Uterus (tissue), 2 donors: Measurements from ENCODE around the gene SNX5.

Experiments used
- POLR2A ChIP-seq, 2 donors: fragments of 450-650 bp; IDR thresholded peaks; one replicate each; pipeline ENCODE4 v1.6.1; 2016; ENCODE audit warnings: antibody characterized with exemption in 2 of 2, mild to moderate bottlenecking in 1 of 2, moderate library complexity in 1 of 2
- TF ChIP-seq, protein P1 (sequence below), 4 experiments: fragments of 200-600 bp in 2 of 4; fragments of 450-650 bp in 2 of 4; sonication (generic) in 2 of 4; IDR thresholded peaks; one replicate each; pipeline ENCODE4 v1.5.1; 2016 to 2019; ENCODE audit warnings: antibody characterized with exemption in 4 of 4, mild to moderate bottlenecking in 2 of 4, moderate library complexity in 1 of 4

- TF ChIP-seq, protein P1, sequence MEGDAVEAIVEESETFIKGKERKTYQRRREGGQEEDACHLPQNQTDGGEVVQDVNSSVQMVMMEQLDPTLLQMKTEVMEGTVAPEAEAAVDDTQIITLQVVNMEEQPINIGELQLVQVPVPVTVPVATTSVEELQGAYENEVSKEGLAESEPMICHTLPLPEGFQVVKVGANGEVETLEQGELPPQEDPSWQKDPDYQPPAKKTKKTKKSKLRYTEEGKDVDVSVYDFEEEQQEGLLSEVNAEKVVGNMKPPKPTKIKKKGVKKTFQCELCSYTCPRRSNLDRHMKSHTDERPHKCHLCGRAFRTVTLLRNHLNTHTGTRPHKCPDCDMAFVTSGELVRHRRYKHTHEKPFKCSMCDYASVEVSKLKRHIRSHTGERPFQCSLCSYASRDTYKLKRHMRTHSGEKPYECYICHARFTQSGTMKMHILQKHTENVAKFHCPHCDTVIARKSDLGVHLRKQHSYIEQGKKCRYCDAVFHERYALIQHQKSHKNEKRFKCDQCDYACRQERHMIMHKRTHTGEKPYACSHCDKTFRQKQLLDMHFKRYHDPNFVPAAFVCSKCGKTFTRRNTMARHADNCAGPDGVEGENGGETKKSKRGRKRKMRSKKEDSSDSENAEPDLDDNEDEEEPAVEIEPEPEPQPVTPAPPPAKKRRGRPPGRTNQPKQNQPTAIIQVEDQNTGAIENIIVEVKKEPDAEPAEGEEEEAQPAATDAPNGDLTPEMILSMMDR (IDR thresholded peaks at IDR 0.05) = no peak
- TF ChIP-seq POLR2A (IDR thresholded peaks at IDR 0.05) = no peak
Measured at GRCh38 chr20:17955302-17955701, 13.3 kb downstream of the SNX5 start.
